ENCODE data around the gene COL6A5. TPM values are rescaled to one million over a fixed set of nuclear protein-coding genes. Genes with fewer than 3 reads are reported as not detected.

COL6A5 gene
- total RNA-seq, 1 experiment from 2014 or later, result not detected

GRCh38 chr3:130354430-130354829 lies 9.0 kb downstream of the COL6A5 start:
- no TSS peak for BruUV-seq (replicated peaks)
- ChIA-PET POLR2A (no interaction called here), RAD21 (ENCODE audit: low non-redundant PET in 1 of 2, low total read pairs in 2 of 2, uncharacterized antibody in 2 of 2, unreplicated experiment in 2 of 2) (no interaction called here)

More at GRCh38 chr3:130354430-130354829, 9.0 kb downstream of the COL6A5 start:
- H3K27ac ChIP-seq (ENCODE audit: low read depth, low read length), result no peak overlapping the region
- CTCF ChIA-PET, result no interaction called here
- no peak overlapping the region for H2AFZ ChIP-seq (ENCODE audit: low read depth, low read length, poor library complexity, severe bottlenecking)
- H3K79me2 ChIP-seq (ENCODE audit: insufficient read depth, low read length), result no peaks in the 10 kb centered on the region
- DNase-seq (ENCODE audit: low read depth, low spot score) (no peak), ATAC-seq (no peak)
- H3K9me3 ChIP-seq (ENCODE audit: control insufficient read depth in 1 of 2, insufficient read depth in 1 of 2, low read depth in 1 of 2, low read length in 2 of 2), result no peaks in the 10 kb centered on the region
- H3K36me3 ChIP-seq (ENCODE audit: control insufficient read depth in 1 of 2, insufficient read depth in 2 of 2, low read length in 2 of 2), result no peaks in the 10 kb centered on the region
- H3K4me1 ChIP-seq (ENCODE audit: control insufficient read depth in 1 of 2, insufficient read depth in 2 of 2, low read length in 2 of 2), result no peaks in the 10 kb centered on the region
- peaks cover 17% of the 10 kb centered on the region; the same call in 1 of the 2 replicates for H3K27me3 ChIP-seq (ENCODE audit: insufficient read depth, low read length)
- TF ChIP-seq EZH2phosphoT487 (IDR thresholded peaks at IDR 0.05; ENCODE audit: borderline replicate concordance) (no peak), REST (IDR thresholded peaks at IDR 0.05; ENCODE audit: low read depth) (no peak), ZNF274 (IDR thresholded peaks at IDR 0.05; ENCODE audit: low read depth, low read length) (no peak), ZFX (IDR thresholded peaks at IDR 0.05) (no peak), EGR1 (IDR thresholded peaks at IDR 0.05; ENCODE audit: low read depth) (no peak), FOSL1 (IDR thresholded peaks at IDR 0.05; ENCODE audit: low read depth) (no peak), SRF (IDR thresholded peaks at IDR 0.05; ENCODE audit: low read depth) (no peak)
- H3K9me2 ChIP-seq (ENCODE audit: insufficient read depth), result no peaks in the 10 kb centered on the region
- H3K9ac ChIP-seq (ENCODE audit: low read length), result no peak overlapping the region
- intact Hi-C loops (cut with micrococcal nuclease), result no loop called here
- no peak overlapping the region for H3K4me2 ChIP-seq (ENCODE audit: low read length)
- no peaks in the 10 kb centered on the region for H4K20me1 ChIP-seq (ENCODE audit: insufficient read depth)
- no peak overlapping the region for H3K4me3 ChIP-seq (replicated peaks in 1 of 2; ENCODE audit: low read depth in 1 of 2, low read length in 2 of 2)
